GM19455 (cell line): ENCODE data around the gene SMG9.

Experiments used
- ATAC-seq: cut with Tn5 transposase; IDR thresholded peaks from one replicate; pipeline ENCODE4 v1.9.1; 2021; ENCODE audit not compliant: unreplicated experiment

The SMG9 gene

GRCh38 chr19:43754503-43755255, at the start of gene SMG9:
Gene SMG9, minus strand, starts transcription at chr19:43754962. Its CDS starts 4,221 bp downstream, at chr19:43750741.
- ATAC-seq: peak; percentile 50

GRCh38 chr19:43804432-43804831, 49.7 kb upstream of the SMG9 start:
- ATAC-seq: no peak

GRCh38 chr19:43802216-43802951, 47.6 kb upstream of the SMG9 start, which contains the start of gene LYPD5:
Gene LYPD5, minus strand, starts transcription at chr19:43802447. Its CDS starts 67 bp downstream, at chr19:43802380.
- no peak for ATAC-seq

GRCh38 chr19:43799502-43800142, 44.9 kb upstream of the SMG9 start:
- no peak for ATAC-seq

GRCh38 chr19:43798546-43799409, 44.0 kb upstream of the SMG9 start:
- no peak for ATAC-seq

- ATAC-seq: no peak
Measured at GRCh38 chr19:43798026-43798545, 43.3 kb upstream of the SMG9 start.

GRCh38 chr19:43797556-43797955, 42.8 kb upstream of the SMG9 start:
- no peak for ATAC-seq

GRCh38 chr19:43797118-43797517, 42.4 kb upstream of the SMG9 start:
- no peak for ATAC-seq

GRCh38 chr19:43790587-43790986, 35.8 kb upstream of the SMG9 start:
- ATAC-seq: no peak

- no peak for ATAC-seq
Measured at GRCh38 chr19:43789029-43789428, 34.3 kb upstream of the SMG9 start.

GRCh38 chr19:43786665-43787064, 31.9 kb upstream of the SMG9 start:
- ATAC-seq: no peak

GRCh38 chr19:43784981-43785808, 30.4 kb upstream of the SMG9 start:
- no peak for ATAC-seq

GRCh38 chr19:43784241-43784980, 29.6 kb upstream of the SMG9 start:
- ATAC-seq: no peak

GRCh38 chr19:43783636-43784035, 28.9 kb upstream of the SMG9 start:
- no peak for ATAC-seq

- no peak for ATAC-seq
Measured at GRCh38 chr19:43782689-43783231, 28.0 kb upstream of the SMG9 start.

GRCh38 chr19:43782311-43782660, 27.5 kb upstream of the SMG9 start:
- ATAC-seq: no peak

- ATAC-seq: no peak
Measured at GRCh38 chr19:43781630-43782310, 27.0 kb upstream of the SMG9 start.
